CD14-positive monocyte (primary cell): Measurements from ENCODE around the gene PKHD1. TPM values are rescaled to one million over a fixed set of nuclear protein-coding genes. Genes with fewer than 3 reads are reported as not detected.

Source experiments
- DNase-seq, 3 donors: peaks; one replicate each; pipeline ENCODE4 v3.0.0-alpha.2; 2011 to 2022
- H2AFZ ChIP-seq: 2 replicates; pipeline ENCODE4 v1.6.0; 2012; ENCODE audit warnings: mild to moderate bottlenecking, low read depth, low read length, inconsistent platforms; ENCODE audit not compliant: insufficient read depth, poor library complexity, severe bottlenecking
- H3K27ac ChIP-seq, 2 donors: 1 replicate in 1 of 2; 2 replicates in 1 of 2; pipeline ENCODE4 v1.5.1; 2012 to 2013; ENCODE audit warnings: low read length in 2 of 2, control low read depth in 1 of 2, inconsistent platforms in 1 of 2, low read depth in 1 of 2, mild to moderate bottlenecking in 1 of 2
- H3K27me3 ChIP-seq, 2 donors: one replicate each; pipeline versions ENCODE4 v1.6.0 to v1.6.1; 2011 to 2013; ENCODE audit warnings: low read length in 2 of 2; ENCODE audit not compliant: control insufficient read depth in 2 of 2, insufficient read depth in 2 of 2
- H3K36me3 ChIP-seq, 2 donors: replicated peaks in 1 of 2; 1 replicate in 1 of 2; 2 replicates in 1 of 2; pipeline versions ENCODE4 v1.5.1 to v1.6.1; 2012 to 2013; ENCODE audit warnings: low read length in 2 of 2, control low read depth in 1 of 2, inconsistent platforms in 1 of 2, mild to moderate bottlenecking in 1 of 2; ENCODE audit not compliant: insufficient read depth in 2 of 2, control insufficient read depth in 1 of 2
- H3K4me1 ChIP-seq, 2 donors: 1 replicate in 1 of 2; 2 replicates in 1 of 2; pipeline versions ENCODE4 v1.5.1 to v1.6.1; 2012 to 2013; ENCODE audit warnings: low read length in 2 of 2, control low read depth in 1 of 2, inconsistent platforms in 1 of 2, mild to moderate bottlenecking in 1 of 2, moderate library complexity in 1 of 2; ENCODE audit not compliant: insufficient read depth in 2 of 2, control insufficient read depth in 1 of 2
- H3K4me2 ChIP-seq: replicated peaks from 2 replicates; pipeline ENCODE3; 2012; ENCODE audit warnings: low read length, moderate library complexity, mild to moderate bottlenecking; ENCODE audit not compliant: poor library complexity, severe bottlenecking; ENCODE audit errors: extremely low read depth
- H3K4me3 ChIP-seq, 3 experiments: fragments of 200-600 bp in 1 of 3; sonication (generic) in 1 of 3; replicated peaks in 1 of 3; 1 replicate in 2 of 3; 2 replicates in 1 of 3; pipeline ENCODE4 v1.5.1; 2011 to 2013; ENCODE audit warnings: low read length in 3 of 3, mild to moderate bottlenecking in 3 of 3, control low read depth in 2 of 3, low read depth in 2 of 3, inconsistent platforms in 1 of 3, moderate library complexity in 1 of 3
- H3K79me2 ChIP-seq: 2 replicates; pipeline ENCODE4 v1.6.0; 2012; ENCODE audit warnings: mild to moderate bottlenecking, control low read depth, inconsistent platforms, low read length, moderate library complexity; ENCODE audit not compliant: insufficient read depth
- H3K9ac ChIP-seq: 2 replicates; pipeline ENCODE4 v1.6.0; 2017; ENCODE audit warnings: low read length, mild to moderate bottlenecking; ENCODE audit not compliant: insufficient read depth, poor library complexity, severe bottlenecking
- H3K9me3 ChIP-seq, 2 donors: replicated peaks in 1 of 2; 1 replicate in 1 of 2; 2 replicates in 1 of 2; pipeline versions ENCODE4 v1.5.1 to v1.6.1; 2012 to 2013; ENCODE audit warnings: low read length in 2 of 2, control low read depth in 1 of 2; ENCODE audit not compliant: control insufficient read depth in 1 of 2, insufficient read depth in 1 of 2
- H4K20me1 ChIP-seq: 2 replicates; pipeline ENCODE4 v1.6.0; 2012; ENCODE audit warnings: mild to moderate bottlenecking, low read length, control low read depth, moderate library complexity; ENCODE audit not compliant: insufficient read depth
- H3K27ac Mint-ChIP-seq, 7 donors: one replicate each; pipeline ENCODE4 v1.8.0; 2020; ENCODE audit warnings: mild to moderate bottlenecking in 7 of 7, mixed read lengths in 7 of 7, moderate library complexity in 6 of 7, inconsistent platforms in 2 of 7
- H3K27me3 Mint-ChIP-seq, 3 donors: one replicate each; pipeline ENCODE4 v1.8.0; 2021 to 2022; ENCODE audit warnings: low read depth in 3 of 3, mild to moderate bottlenecking in 3 of 3, mixed read lengths in 3 of 3, moderate library complexity in 3 of 3, inconsistent platforms in 1 of 3
- H3K36me3 Mint-ChIP-seq, 2 donors: one replicate each; pipeline ENCODE4 v1.8.0; 2020; ENCODE audit warnings: mixed read lengths in 2 of 2, inconsistent platforms in 1 of 2, mild to moderate bottlenecking in 1 of 2
- H3K4me1 Mint-ChIP-seq: one replicate; pipeline ENCODE4 v1.8.0; 2020; ENCODE audit warnings: mild to moderate bottlenecking, mixed read lengths
- H3K4me3 Mint-ChIP-seq, 2 donors: one replicate each; pipeline ENCODE4 v1.8.0; 2020; ENCODE audit warnings: mild to moderate bottlenecking in 2 of 2, mixed read lengths in 2 of 2, moderate library complexity in 1 of 2
- H3K9me3 Mint-ChIP-seq, 7 donors: one replicate each; pipeline ENCODE4 v1.8.0; 2020 to 2022; ENCODE audit warnings: mixed read lengths in 7 of 7, mild to moderate bottlenecking in 6 of 7, moderate library complexity in 6 of 7, inconsistent platforms in 2 of 7
- CTCF ChIP-seq: fragments of 200-600 bp; IDR thresholded peaks from one replicate; pipeline ENCODE4 v1.8.0; 2022; ENCODE audit warnings: antibody characterized with exemption, mild to moderate bottlenecking
- WGBS: methylation state at CpG from one replicate; pipeline ENCODE4 v1.1.5; 2013; ENCODE audit warnings: missing lambda C conversion rate; ENCODE audit not compliant: insufficient coverage; 5-methylcytosine and 5-hydroxymethylcytosine counted together
- intact Hi-C, 2 donors: fragments of 100-400 bp; cut with micrococcal nuclease; formaldehyde crosslinking; loops; one replicate each; pipeline versions ENCODE4 v1.15.0 to v1.15.1; 2023
- polyA plus RNA-seq, 3 donors: library from polyadenylated mRNA; depleted of rRNA in 1 of 3; unstranded in 2 of 3; stranded (reverse) in 1 of 3; fragments of 300-500 nt in 2 of 3; fragments of >200 nt in 1 of 3; fragmentation: Illumina TruSeq in 2 of 3; gene quantifications; 1 replicate in 2 of 3; 2 replicates in 1 of 3; pipeline ENCODE4 v1.2.3, GENCODE V29; 2012 to 2021

Gene PKHD1
- polyA plus RNA-seq, 3 donors = not detected

GRCh38 chr6:52081237-52081636, 6.2 kb downstream of the PKHD1 start:
- Mint-ChIP-seq H3K27me3 (peaks cover 0 to 3% (median 2%) of the 10 kb centered on the region in 3 donors), H3K4me1 (no peaks in the 10 kb centered on the region), H3K27ac (no peak overlapping the region), H3K9me3 (peaks cover 0 to 2% (median 0%) of the 10 kb centered on the region in 7 donors), H3K4me3 (no peak overlapping the region), H3K36me3 (no peaks in the 10 kb centered on the region)
- DNase-seq = no peak
- WGBS = 80% methylated on average over 1 of the region's 4 CpGs
- Histone ChIP-seq H3K4me1 (no peaks in the 10 kb centered on the region), H3K36me3 (no peaks in the 10 kb centered on the region), H3K27ac (no peak overlapping the region), H2AFZ (no peak overlapping the region), H3K4me3 (no peak overlapping the region), H3K4me2 (no peak overlapping the region), H3K27me3 (no peaks in the 10 kb centered on the region), H3K9ac (no peak overlapping the region), H3K9me3 (no peaks in the 10 kb centered on the region), H3K79me2 (no peaks in the 10 kb centered on the region), H4K20me1 (no peaks in the 10 kb centered on the region)
- no peak for TF ChIP-seq CTCF
- intact Hi-C loops = no loop called here

- no peak overlapping the region for H3K4me3 ChIP-seq
- TF ChIP-seq CTCF = no peak
- Mint-ChIP-seq H3K4me3 (no peak overlapping the region), H3K27ac (no peak overlapping the region), H3K9me3 (peaks cover 0 to 2% (median 0%) of the 10 kb centered on the region in 7 donors), H3K36me3 (no peaks in the 10 kb centered on the region), H3K4me1 (no peaks in the 10 kb centered on the region), H3K27me3 (peaks cover 2 to 3% (median 2%) of the 10 kb centered on the region in 3 donors)
- no peak overlapping the region for H3K9ac ChIP-seq
- H3K79me2 ChIP-seq = no peaks in the 10 kb centered on the region
- 76% methylated on average over 5 of the region's 8 CpGs for WGBS
- no peaks in the 10 kb centered on the region for H3K36me3 ChIP-seq
- intact Hi-C loops = no loop called here
- no peak for DNase-seq
- H3K4me2 ChIP-seq = no peak overlapping the region
- H2AFZ ChIP-seq = no peak overlapping the region
- H3K9me3 ChIP-seq = no peaks in the 10 kb centered on the region
- H3K4me1 ChIP-seq = no peaks in the 10 kb centered on the region
- H4K20me1 ChIP-seq = no peaks in the 10 kb centered on the region
- no peaks in the 10 kb centered on the region for H3K27me3 ChIP-seq
- H3K27ac ChIP-seq = no peak overlapping the region
Measured at GRCh38 chr6:52077961-52078625, 9.3 kb downstream of the PKHD1 start.
